ENCODE results near the gene PGD. TPM values are rescaled to one million over a fixed set of nuclear protein-coding genes. Genes with fewer than 3 reads are reported as not detected.

PGD gene
- total and polyA plus RNA-seq, 2 donors from 2014 or later = 72.8 to 95.1 TPM

Other genes starting within 250 kb of the PGD start
- 46.4 TPM for gene KIF1B, start 188.5 kb upstream of the PGD start, total RNA-seq
- gene KIF1B, start 188.5 kb upstream of the PGD start, polyA plus RNA-seq (ENCODE audit: insufficient read depth, low read depth, low replicate concordance) = 8.0 TPM
- gene CENPS, start 31.4 kb downstream of the PGD start, total RNA-seq = 21.9 TPM
- 45.1 TPM for gene CENPS, start 31.4 kb downstream of the PGD start, polyA plus RNA-seq (ENCODE audit: insufficient read depth, low read depth, low replicate concordance)
- gene CORT, start 51.0 kb downstream of the PGD start, total RNA-seq = 0.22 TPM
- gene CORT, start 51.0 kb downstream of the PGD start, polyA plus RNA-seq (ENCODE audit: insufficient read depth, low read depth, low replicate concordance) = 0.62 TPM
- 33.4 TPM for gene DFFA, start 73.5 kb downstream of the PGD start, total RNA-seq
- gene DFFA, start 73.5 kb downstream of the PGD start, polyA plus RNA-seq (ENCODE audit: insufficient read depth, low read depth, low replicate concordance) = 27.2 TPM
- 22.8 TPM for gene PEX14, start 75.9 kb downstream of the PGD start, total RNA-seq
- gene PEX14, start 75.9 kb downstream of the PGD start, polyA plus RNA-seq (ENCODE audit: insufficient read depth, low read depth, low replicate concordance) = 25.8 TPM